SK-N-DZ (cell line): ENCODE measurements around the gene CCDC40.
"Not testable (repeated sequence)": the region's sequence is repeated elsewhere in the genome, so short reads cannot be mapped to it uniquely, and the experiment has no call there.

Source experiments
- DNase-seq: peaks from one replicate; pipeline ENCODE4 v3.0.0-alpha.2; 2015; ENCODE audit warnings: low spot score

CCDC40 gene

GRCh38 chr17:80021600-80021999 is 14.8 kb upstream of the CCDC40 start:
- DNase-seq: no peak

- no peak for DNase-seq
These were observed 12.8 kb upstream of the CCDC40 start for GRCh38 chr17:80023481-80024205.

- peak; percentile 41 for DNase-seq
These were observed 12.1 kb upstream of the CCDC40 start for GRCh38 chr17:80024206-80024972.

GRCh38 chr17:80025140-80025539 is 11.3 kb upstream of the CCDC40 start:
- no peak for DNase-seq

DNA sequence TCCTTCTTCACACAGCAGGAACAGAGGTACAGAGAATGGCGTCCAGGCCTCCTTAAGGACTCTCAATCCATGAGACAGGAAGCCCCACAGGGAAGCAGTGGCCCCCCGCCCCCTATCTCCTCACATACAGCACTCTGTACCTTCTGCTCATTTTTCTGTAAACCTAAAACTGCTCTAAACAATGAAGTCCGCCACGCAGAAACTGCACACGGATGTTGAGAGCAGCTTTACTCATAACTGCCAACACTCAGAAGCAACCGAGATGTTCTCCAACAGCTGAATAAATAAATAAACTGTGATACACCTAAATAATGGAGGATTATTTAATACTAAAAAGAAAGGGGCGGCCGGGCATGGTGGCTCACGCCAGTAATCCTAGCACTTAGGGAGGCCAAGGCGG is 10.6 kb upstream of the CCDC40 start:
- no peak for DNase-seq

DNA sequence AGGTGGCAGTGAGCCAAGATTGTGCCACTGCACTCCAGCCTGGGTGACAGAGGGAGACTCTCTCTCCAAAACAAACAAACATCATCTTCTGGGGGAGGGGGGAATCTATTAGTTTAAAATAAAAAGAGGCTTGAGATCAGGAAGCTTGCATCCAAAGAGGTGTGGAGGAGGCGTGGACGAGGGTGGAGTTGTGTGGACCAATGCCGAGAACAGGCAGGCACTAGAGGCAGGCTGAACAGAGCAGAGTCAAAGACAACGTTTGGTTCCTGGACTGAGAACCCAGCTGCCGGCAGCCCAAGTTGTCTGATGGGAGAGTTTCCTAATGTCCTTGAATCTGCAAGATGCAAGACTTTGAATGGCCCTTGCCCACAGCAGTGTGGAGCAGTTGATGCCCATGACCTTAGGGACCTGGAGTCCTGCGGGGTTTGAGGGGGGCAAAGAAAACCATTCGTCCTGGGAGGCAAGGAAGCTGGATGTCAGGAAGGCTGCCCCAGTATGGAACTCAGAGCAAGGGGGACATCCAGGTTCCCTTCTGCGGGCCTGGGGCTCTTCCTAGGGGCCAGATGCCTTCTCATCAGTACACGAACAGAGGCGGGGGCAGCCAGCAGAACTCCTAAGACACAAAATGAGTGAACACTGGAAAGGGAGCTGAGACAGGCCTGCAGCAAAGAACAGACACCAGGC is 9.9 kb upstream of the CCDC40 start:
- DNase-seq: no peak

GRCh38 chr17:80027043-80027435 is 9.4 kb upstream of the CCDC40 start:
- no peak for DNase-seq

DNA sequence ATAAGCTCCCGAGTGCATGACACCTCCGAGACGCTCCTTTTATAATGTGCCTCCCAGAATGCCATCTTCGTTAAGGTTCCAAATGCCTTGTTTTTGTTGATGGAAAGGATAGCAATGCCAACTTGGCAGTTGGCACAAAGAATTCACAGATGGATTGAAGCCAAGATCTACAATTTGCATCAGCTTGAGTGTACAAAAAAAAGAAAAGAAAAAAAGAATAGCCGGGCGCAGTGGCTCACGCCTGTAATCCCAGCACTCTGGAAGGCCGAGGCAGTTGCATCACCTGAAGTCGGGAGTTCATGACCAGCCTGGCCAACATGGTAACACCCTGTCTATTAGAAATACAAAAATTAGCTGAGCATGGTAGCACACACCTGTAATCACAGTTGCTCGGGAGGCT is 8.4 kb upstream of the CCDC40 start:
- no peak for DNase-seq

DNA sequence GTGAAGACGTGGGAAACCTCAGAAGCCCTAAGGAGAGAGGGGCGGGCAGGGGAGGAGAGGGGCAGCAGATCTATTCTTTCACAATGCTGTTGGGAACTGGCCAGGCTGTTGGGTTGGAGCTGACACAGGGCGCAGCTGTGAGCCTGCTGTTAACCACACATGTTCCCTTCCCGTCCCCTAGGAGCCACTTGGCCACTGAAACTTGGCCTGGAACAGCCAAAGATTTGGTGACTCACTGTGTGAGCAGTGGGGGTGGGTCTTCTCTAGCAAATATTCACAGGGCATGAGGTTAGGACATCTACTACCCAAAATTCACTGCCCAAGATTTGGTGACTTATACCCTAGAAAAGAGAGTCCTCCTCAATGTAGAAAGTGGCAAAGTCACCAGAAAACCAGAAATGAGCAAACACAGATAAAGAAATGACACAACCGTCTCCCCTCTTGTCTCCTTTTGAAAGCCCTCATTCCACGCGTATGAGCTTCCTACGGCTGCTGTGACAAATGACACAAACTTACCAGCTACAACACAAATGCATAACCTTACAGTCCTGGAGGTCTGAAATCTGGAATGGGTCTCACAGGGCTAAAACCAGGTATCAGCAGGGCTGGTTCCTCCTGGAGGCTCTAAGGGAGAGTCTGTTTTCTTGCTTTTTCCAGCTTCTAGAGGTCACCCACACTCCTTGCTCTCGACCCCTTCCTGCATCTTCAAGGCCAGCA is 7.0 kb upstream of the CCDC40 start:
- no peak for DNase-seq

DNA sequence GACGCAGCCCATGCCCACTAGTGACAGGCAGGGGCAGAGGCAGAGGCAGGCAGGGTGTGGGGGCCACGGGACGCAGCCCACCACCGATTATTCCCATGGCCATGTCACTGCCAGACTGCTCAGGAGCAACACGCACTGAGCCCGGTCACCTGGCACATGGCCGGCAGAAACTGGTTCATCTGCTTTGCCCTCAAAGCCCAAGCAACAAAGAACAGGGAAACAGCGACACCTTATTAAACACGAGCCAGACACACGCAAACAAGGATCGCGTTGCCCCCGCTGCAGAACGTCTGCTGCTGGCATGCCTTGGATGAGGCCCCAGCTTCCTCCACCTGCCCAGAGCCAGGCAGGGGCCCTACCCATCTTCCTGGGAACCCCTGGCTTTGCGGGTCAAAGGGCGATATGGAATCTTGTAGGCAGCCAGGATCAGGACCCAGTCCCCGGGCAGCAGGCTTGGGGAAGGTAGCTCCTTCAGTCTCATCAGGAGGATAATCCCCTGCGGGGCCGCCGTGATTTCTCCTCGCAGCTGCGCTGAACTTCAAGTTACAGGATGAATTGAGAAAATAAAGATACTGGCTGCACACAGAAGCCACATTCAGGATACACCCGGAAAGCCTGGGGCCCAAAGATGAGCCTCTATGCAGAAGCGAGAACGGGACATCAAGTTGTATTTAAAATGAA is 5.6 kb upstream of the CCDC40 start:
- DNase-seq: no peak

DNA sequence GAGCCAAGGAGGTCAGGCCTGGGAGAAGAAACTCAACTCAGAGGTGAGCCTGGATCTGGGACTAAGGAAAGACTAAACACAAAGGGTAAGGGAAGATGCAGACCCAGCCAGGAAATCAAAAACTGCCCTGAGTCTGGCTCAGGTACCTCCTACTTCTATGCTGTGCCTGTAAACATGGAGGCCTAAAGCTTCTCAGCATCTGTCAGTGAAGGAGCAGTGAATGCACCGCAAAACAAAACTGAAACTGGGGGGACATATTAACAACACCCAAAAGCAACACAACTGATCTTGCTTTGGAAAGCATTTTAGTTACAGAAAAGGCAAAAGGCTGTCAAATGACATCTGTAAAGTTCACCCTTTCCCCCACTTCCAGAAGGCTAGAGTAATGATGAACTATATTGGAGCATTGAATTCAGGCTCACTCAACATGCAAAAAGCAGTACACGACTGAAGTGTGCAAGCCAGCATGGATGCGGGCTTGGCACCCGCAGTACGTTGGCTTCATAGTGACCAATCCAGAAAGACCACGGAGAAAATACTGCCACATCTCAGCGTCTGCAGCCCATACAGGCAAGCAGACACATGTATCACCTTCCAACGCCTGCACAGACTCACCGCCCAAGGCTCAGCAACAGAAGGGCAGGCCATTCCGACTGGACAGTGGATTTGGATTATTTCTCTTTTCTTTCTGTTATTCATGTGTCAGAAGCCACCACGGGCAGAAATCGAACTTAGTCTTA is 4.6 kb upstream of the CCDC40 start:
- no peak for DNase-seq

DNA sequence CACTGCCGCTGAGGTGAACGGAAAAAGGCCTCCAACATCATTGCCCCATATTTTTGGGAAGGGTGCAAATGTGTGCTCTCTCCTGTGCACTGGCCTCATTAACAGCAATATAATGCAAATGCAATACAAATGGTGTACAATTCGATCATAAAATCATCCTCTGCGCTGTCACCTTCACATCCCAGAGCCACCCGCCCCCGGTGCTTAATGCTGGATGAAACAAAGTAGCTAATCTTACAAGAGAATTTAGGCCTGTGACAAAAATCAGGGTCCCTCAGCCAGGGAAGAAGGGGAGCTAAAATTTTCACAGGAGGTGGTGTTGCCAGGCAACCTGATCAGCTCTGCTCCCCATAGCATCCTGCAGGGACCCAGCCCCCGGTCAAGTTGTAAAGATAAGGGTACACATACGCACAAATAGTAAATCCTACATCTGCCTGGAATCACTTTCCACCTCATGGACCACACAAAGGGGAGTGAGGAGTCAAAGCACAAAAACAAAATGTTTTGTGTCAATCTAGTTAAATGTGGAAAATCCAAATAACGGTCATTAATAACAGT is 3.7 kb upstream of the CCDC40 start:
- no peak for DNase-seq

- DNase-seq: no peak
These were observed 2.6 kb upstream of the CCDC40 start for GRCh38 chr17:80033840-80034239.

GRCh38 chr17:80034791-80035686 is 1.4 kb upstream of the CCDC40 start:
- DNase-seq: no peak

DNA sequence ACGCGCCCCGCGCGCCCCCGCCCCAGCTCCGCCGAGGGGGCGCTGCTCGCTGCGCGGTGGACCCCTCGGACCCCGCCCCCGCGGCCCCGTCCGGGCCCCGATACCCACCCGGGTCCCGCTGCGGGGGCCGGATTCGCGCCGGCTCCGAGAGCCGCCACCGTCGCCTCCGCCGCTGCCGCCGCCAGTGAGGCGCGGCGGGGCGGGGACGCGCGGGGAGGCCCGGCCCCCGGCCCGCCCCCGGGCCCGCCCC is 830 bp upstream of the CCDC40 start, which contains the start of gene TBC1D16:
TBC1D16 (minus strand) TSS at position 186 of the 250 bp plus-strand sequence. CDS start 22,325 bp downstream, outside the sequence.
- DNase-seq: no peak

GRCh38 chr17:80036715-80037477 is 454 bp downstream of the CCDC40 start:
- peak; percentile 88 for DNase-seq

DNA sequence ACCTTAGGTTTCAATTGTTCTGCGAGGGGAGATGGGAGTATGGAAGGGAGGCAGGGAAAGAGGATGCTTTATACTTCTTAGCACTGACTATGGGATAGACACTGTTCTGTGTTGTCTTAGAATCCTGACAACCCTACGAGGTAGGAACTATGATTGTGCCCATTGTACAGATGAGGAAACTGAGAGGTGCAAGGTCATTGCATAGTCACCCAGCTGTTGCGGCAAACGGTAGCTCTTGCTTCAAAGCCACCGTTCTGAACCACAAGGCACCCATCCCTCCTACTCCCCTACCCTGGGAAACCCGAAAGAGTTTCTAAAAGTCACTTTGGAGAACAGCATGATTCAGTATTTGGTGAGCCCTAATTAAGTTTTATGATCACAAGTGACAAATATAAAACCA is 7.5 kb downstream of the CCDC40 start:
- no peak for DNase-seq

- no peak for DNase-seq
These were observed 9.3 kb downstream of the CCDC40 start for GRCh38 chr17:80045703-80046102.

GRCh38 chr17:80046709-80047108 is 10.3 kb downstream of the CCDC40 start:
- not testable (repeated sequence) for DNase-seq
